Thyroid gland (tissue), 4 donors: ENCODE results near the gene C8B.

ENCODE experiments used
- POLR2A ChIP-seq, 2 donors: fragments of 450-650 bp; IDR thresholded peaks; one replicate each; pipeline ENCODE4 v1.6.1; 2017; ENCODE audit warnings: antibody characterized with exemption in 2 of 2, mild to moderate bottlenecking in 2 of 2, moderate library complexity in 1 of 2
- TF ChIP-seq, protein P1 (sequence below), 6 experiments: fragments of 200-600 bp in 3 of 6; fragments of 450-650 bp in 3 of 6; sonication (generic) in 3 of 6; IDR thresholded peaks; one replicate each; pipeline ENCODE4 v1.5.1; 2016 to 2019; ENCODE audit warnings: antibody characterized with exemption in 6 of 6, mild to moderate bottlenecking in 2 of 6, inconsistent platforms in 1 of 6, moderate library complexity in 1 of 6

GRCh38 chr1:56940039-56940438, 25.8 kb downstream of the C8B start:
- TF ChIP-seq, protein P1, sequence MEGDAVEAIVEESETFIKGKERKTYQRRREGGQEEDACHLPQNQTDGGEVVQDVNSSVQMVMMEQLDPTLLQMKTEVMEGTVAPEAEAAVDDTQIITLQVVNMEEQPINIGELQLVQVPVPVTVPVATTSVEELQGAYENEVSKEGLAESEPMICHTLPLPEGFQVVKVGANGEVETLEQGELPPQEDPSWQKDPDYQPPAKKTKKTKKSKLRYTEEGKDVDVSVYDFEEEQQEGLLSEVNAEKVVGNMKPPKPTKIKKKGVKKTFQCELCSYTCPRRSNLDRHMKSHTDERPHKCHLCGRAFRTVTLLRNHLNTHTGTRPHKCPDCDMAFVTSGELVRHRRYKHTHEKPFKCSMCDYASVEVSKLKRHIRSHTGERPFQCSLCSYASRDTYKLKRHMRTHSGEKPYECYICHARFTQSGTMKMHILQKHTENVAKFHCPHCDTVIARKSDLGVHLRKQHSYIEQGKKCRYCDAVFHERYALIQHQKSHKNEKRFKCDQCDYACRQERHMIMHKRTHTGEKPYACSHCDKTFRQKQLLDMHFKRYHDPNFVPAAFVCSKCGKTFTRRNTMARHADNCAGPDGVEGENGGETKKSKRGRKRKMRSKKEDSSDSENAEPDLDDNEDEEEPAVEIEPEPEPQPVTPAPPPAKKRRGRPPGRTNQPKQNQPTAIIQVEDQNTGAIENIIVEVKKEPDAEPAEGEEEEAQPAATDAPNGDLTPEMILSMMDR (IDR thresholded peaks at IDR 0.05) = no peak
- TF ChIP-seq POLR2A (IDR thresholded peaks at IDR 0.05) = no peak
